Tibial nerve (tissue), 4 donors: ENCODE data around the gene ADAMTS9. TPM values are rescaled to one million over a fixed set of nuclear protein-coding genes. Genes with fewer than 3 reads are reported as not detected.

Experiments
- DNase-seq, 2 donors: peaks; one replicate each; pipeline ENCODE4 v3.0.0-alpha.2; 2019; ENCODE audit warnings: low spot score in 2 of 2
- H3K27ac ChIP-seq, 4 donors: fragments of 200-600 bp; sonication (generic) in 3 of 4; one replicate each; pipeline ENCODE4 v1.5.1; 2017 to 2019; ENCODE audit warnings: mild to moderate bottlenecking in 1 of 4
- H3K27me3 ChIP-seq, 2 donors: fragments of 200-600 bp; sonication (generic) in 1 of 2; one replicate each; pipeline versions ENCODE4 v1.5.1 to v1.6.0; 2017 to 2019
- H3K36me3 ChIP-seq, 3 donors: fragments of 200-600 bp; sonication (generic); one replicate each; pipeline ENCODE4 v1.5.1; 2018 to 2019
- H3K4me1 ChIP-seq, 4 donors: fragments of 200-600 bp; sonication (generic) in 3 of 4; one replicate each; pipeline ENCODE4 v1.5.1; 2017 to 2019
- H3K4me3 ChIP-seq, 4 donors: fragments of 200-600 bp; sonication (generic) in 3 of 4; one replicate each; pipeline ENCODE4 v1.5.1; 2017 to 2019; ENCODE audit warnings: mild to moderate bottlenecking in 1 of 4, moderate library complexity in 1 of 4
- H3K9me3 ChIP-seq, 4 donors: fragments of 200-600 bp; sonication (generic) in 3 of 4; one replicate each; pipeline ENCODE4 v1.5.1; 2017 to 2019
- CTCF ChIP-seq, 5 experiments: fragments of 200-600 bp in 3 of 5; fragments of 450-650 bp in 2 of 5; sonication (generic) in 3 of 5; IDR thresholded peaks; one replicate each; pipeline ENCODE4 v1.5.1; 2016 to 2019; ENCODE audit warnings: antibody characterized with exemption in 5 of 5, mild to moderate bottlenecking in 3 of 5, moderate library complexity in 2 of 5
- EP300 ChIP-seq, 2 donors: sonication (generic); formaldehyde crosslinking; IDR thresholded peaks; one replicate each; pipeline ENCODE4 v1.6.1; 2017; ENCODE audit warnings: antibody characterized with exemption in 2 of 2, mild to moderate bottlenecking in 1 of 2
- POLR2A ChIP-seq, 2 donors: fragments of 450-650 bp; IDR thresholded peaks; one replicate each; pipeline ENCODE4 v1.6.1; 2017; ENCODE audit warnings: antibody characterized with exemption in 2 of 2, mild to moderate bottlenecking in 2 of 2, moderate library complexity in 2 of 2
- WGBS, 2 donors: methylation state at CpG; one replicate each; pipeline ENCODE4 v1.1.5; 2018; 5-methylcytosine and 5-hydroxymethylcytosine counted together
- total RNA-seq, 4 donors: library from RNA; depleted of rRNA; stranded (reverse); fragments of >200 nt; gene quantifications; one replicate each; pipeline ENCODE4 v1.1.0, GENCODE V29; 2016

ADAMTS9 gene
- total RNA-seq, 4 donors from 2014 or later: 79.1 to 145 (median 95.0) TPM

- TF ChIP-seq CTCF (IDR thresholded peaks at IDR 0.05) (no peak), EP300 (IDR thresholded peaks at IDR 0.05) (no peak), POLR2A (IDR thresholded peaks at IDR 0.05) (no peak)
- Histone ChIP-seq H3K27me3 (peaks cover 0 to 29% of the 10 kb centered on the region in 2 donors), H3K27ac (no peak overlapping the region), H3K36me3 (no peaks in the 10 kb centered on the region), H3K4me1 (peaks cover 0 to 9% (median 0%) of the 10 kb centered on the region in 4 donors), H3K4me3 (no peak overlapping the region), H3K9me3 (no peaks in the 10 kb centered on the region)
- no peak for DNase-seq
- WGBS, 2 donors: 39 to 41% methylated on average over 17 to 23 of the region's 23 CpGs
These were observed 198.3 kb downstream of the ADAMTS9 start for GRCh38 chr3:64489361-64490044.

GRCh38 chr3:64488939-64489338 is 198.9 kb downstream of the ADAMTS9 start:
- no peak for TF ChIP-seq CTCF (IDR thresholded peaks at IDR 0.05)
- no peak for TF ChIP-seq POLR2A (IDR thresholded peaks at IDR 0.05)
- no peak for TF ChIP-seq EP300 (IDR thresholded peaks at IDR 0.05)
- no peaks in the 10 kb centered on the region for H3K9me3 ChIP-seq
- H3K27ac ChIP-seq: no peak overlapping the region
- H3K36me3 ChIP-seq: no peaks in the 10 kb centered on the region
- no peak for DNase-seq
- WGBS, 2 donors: 25 to 35% methylated on average over 5 of the region's 5 CpGs
- peaks cover 0 to 13% (median 0%) of the 10 kb centered on the region in 4 donors for H3K4me1 ChIP-seq
- H3K4me3 ChIP-seq: no peak overlapping the region
- peaks cover 0 to 29% of the 10 kb centered on the region in 2 donors for H3K27me3 ChIP-seq

GRCh38 chr3:64484289-64484992 is 203.4 kb downstream of the ADAMTS9 start:
- Histone ChIP-seq H3K4me1 (peaks cover 0 to 10% (median 0%) of the 10 kb centered on the region in 4 donors), H3K4me3 (no peak overlapping the region), H3K9me3 (no peaks in the 10 kb centered on the region), H3K27ac (no peak overlapping the region), H3K27me3 (peaks cover 0 to under 1% of the 10 kb centered on the region in 2 donors), H3K36me3 (no peaks in the 10 kb centered on the region)
- DNase-seq: peak; percentile 67 to 86
- TF ChIP-seq CTCF (IDR thresholded peaks at IDR 0.05): peak; percentile 72 to 89 (median 83)
- TF ChIP-seq EP300 (IDR thresholded peaks at IDR 0.05): peak in 1 of 2 donors; percentile 9
- no peak for TF ChIP-seq POLR2A (IDR thresholded peaks at IDR 0.05)
- 15 to 22% methylated on average over 4 of the region's 4 CpGs for WGBS, 2 donors

- 83 to 86% methylated on average over 2 of the region's 2 CpGs for WGBS, 2 donors
- TF ChIP-seq CTCF (IDR thresholded peaks at IDR 0.05) (no peak), POLR2A (IDR thresholded peaks at IDR 0.05) (no peak), EP300 (IDR thresholded peaks at IDR 0.05) (no peak)
- no peaks in the 10 kb centered on the region for H3K36me3 ChIP-seq
- H3K4me3 ChIP-seq: no peak overlapping the region
- no peaks in the 10 kb centered on the region for H3K27me3 ChIP-seq
- H3K9me3 ChIP-seq: no peaks in the 10 kb centered on the region
- H3K27ac ChIP-seq: no peak overlapping the region
- H3K4me1 ChIP-seq: peaks cover 0 to 5% (median 0%) of the 10 kb centered on the region in 4 donors
- DNase-seq: no peak
These were observed 204.3 kb downstream of the ADAMTS9 start for GRCh38 chr3:64483467-64483866.

- Histone ChIP-seq H3K9me3 (no peaks in the 10 kb centered on the region), H3K27me3 (no peaks in the 10 kb centered on the region), H3K27ac (no peak overlapping the region), H3K36me3 (no peaks in the 10 kb centered on the region), H3K4me3 (no peak overlapping the region), H3K4me1 (no peaks in the 10 kb centered on the region)
- TF ChIP-seq CTCF (IDR thresholded peaks at IDR 0.05) (no peak), POLR2A (IDR thresholded peaks at IDR 0.05) (no peak), EP300 (IDR thresholded peaks at IDR 0.05) (no peak)
- 95 to 100% methylated on average over 1 of the region's 1 CpG for WGBS, 2 donors
- no peak for DNase-seq
These were observed 212.8 kb downstream of the ADAMTS9 start for GRCh38 chr3:64475037-64475436.
